Measurements from ENCODE around the gene HTRA3.

The HTRA3 gene

DNA sequence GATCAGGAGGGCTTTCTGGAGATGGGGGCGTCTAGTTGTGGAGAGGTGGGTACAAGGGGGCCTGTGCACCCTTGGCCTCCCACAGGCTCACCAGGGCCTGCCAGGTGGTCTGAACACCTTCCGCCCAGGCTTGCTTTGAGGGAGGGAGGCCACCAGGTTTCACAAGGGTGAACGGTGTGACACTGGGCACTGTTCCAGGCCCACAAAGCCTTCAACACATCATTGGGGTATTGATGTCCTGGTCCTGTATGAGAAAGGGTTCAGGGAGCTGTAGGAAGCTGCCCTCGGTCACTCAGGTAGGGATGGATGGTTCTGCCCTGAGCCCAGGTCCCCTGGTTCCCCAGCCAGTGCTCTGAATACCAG, 6.0 kb downstream of the HTRA3 start:
- no peak overlapping the region for H3K27ac ChIP-seq
- TF ChIP-seq, protein P1, sequence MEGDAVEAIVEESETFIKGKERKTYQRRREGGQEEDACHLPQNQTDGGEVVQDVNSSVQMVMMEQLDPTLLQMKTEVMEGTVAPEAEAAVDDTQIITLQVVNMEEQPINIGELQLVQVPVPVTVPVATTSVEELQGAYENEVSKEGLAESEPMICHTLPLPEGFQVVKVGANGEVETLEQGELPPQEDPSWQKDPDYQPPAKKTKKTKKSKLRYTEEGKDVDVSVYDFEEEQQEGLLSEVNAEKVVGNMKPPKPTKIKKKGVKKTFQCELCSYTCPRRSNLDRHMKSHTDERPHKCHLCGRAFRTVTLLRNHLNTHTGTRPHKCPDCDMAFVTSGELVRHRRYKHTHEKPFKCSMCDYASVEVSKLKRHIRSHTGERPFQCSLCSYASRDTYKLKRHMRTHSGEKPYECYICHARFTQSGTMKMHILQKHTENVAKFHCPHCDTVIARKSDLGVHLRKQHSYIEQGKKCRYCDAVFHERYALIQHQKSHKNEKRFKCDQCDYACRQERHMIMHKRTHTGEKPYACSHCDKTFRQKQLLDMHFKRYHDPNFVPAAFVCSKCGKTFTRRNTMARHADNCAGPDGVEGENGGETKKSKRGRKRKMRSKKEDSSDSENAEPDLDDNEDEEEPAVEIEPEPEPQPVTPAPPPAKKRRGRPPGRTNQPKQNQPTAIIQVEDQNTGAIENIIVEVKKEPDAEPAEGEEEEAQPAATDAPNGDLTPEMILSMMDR (conservative IDR thresholded peaks at IDR 0.05): no peak

DNA sequence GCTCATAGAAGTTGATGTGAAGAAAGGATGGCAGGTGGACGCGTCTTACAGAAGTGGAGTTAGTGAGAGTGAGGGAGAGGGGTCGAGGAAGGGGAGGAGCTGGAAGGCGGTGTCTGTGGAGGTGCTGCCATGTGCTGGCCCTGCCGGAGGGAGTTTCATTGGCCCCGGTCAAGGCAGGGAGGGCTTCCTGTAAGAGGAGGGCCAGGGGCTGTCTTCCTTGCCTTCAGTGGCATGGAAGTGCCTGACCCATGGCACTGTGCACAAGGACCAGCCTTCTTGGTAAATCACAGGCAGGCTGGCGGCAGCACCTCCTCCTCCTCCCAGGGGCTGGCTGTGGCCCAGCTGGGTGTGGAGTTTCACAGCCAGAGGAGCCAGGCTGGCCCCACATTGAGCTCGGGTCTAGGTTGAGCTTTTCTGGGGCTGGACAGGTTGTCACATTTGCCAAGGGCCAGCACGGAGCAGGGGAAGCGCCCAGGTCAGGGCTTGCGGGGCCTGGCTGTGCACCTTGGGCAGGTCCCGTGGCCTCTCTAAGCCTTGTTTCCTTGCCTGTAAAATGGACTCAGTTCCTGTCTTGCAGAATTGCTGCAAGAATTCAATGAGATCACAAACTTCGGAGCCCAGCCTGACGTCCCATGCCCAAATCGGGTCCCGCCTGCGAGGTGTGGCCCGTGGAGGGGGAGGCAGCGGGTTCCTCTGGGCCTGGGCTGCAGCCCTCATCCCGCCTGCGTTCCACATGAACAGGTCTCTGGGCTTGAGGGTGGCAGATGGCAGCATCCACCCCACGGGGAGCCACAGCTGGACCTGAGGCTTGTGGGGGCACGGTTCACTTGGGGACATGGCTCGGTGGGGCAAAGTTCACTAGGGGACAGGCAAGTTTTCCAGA, 7.0 kb downstream of the HTRA3 start:
- H3K27ac ChIP-seq: no peak overlapping the region
- TF ChIP-seq, protein P1 (conservative IDR thresholded peaks at IDR 0.05): no peak

DNA sequence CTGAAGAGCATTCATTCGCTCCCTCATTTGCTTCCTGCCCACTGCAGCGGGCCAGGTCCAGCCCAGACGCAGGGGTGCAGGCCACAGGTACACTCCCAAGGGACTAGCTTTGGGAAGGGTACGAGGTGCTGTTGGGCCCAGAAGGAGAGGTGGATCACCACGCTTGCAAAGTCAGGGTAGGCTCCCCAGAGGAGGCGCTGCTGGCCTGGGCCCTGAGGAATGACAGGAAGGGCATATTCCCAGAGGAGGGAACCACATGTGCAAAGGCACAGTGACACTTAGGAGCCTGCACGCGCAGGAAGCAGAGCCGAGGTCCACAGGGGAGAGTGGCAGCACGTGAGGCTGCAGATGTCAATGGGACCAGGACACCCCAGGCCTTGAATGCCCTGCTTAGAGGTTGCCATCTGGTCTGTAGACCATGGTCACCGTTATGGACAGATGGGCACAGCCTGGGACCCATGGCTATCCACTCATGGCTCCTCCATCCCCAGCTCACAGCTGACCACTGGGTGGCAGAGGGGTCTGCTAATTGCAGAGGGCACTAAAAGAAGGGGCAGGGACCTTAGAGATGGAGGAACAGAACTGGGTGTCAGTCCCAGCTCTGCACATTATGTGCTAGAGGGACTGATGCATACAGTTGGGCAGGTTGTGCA, 7.9 kb downstream of the HTRA3 start:
- TF ChIP-seq, protein P1 (conservative IDR thresholded peaks at IDR 0.05): no peak
- no peak overlapping the region for H3K27ac ChIP-seq

DNA sequence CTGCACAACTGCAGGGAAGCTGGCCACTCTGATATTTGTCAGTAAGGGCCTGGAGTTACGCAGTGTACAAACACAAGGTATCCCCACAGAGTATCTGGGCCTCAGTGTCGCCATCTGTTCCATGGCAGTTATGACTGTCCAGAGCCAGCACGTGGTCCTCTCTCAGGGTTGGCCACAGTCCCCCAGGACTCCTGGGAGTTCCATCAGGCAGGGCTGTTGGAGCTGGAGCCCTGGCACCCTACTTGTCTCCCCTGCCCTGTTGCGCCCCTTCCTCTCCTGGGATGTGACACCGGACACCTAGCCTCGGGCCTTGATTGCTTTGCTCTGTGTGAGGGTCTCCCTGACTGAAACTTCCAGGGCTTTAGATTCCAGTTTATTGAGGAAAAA, 8.4 kb downstream of the HTRA3 start:
- TF ChIP-seq, protein P1 (conservative IDR thresholded peaks at IDR 0.05): no peak
- no peak overlapping the region for H3K27ac ChIP-seq

DNA sequence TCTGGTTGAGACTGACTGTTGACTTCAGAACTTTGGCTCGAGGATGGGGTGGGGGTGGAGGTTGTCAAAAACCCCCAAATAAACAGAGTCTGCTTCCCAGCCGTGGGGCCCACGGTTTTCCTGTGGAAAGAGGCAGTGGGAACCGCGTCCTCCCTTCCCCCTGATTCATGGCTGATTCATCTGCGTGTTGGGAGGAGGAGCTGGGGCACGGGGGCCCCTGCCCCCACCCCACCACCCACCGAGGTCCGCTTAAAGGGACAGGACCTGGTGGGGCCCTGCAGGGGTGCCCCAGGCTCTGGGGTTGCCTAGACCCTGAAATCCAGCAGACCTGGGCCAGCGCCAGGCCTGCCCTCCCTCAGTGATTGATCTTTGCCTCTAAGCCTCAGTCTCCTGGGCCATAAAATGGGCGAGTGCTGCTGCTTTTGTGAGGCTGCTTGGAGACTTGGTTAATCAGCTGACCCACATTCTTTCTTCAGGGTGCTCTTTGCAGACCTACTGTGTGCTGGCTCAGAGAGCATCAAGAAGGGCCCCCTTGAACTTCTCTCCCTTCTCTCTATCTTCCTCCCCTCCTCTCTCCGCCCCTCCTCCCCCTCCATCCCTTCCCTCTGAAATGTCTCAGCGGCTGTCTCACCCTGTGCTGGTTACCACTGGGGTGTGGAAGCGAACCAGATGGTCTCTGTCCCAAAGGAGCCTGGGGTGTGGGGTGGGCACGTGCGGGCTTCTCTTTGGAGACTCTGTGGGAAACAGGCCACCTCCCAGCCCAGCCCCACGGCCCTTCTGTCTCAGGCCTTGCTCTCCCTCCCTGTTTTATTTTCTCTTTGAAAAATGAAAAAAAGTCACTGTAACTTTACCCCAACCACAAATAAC, 9.1 kb downstream of the HTRA3 start:
- no peak overlapping the region for H3K27ac ChIP-seq
- TF ChIP-seq, protein P1 (conservative IDR thresholded peaks at IDR 0.05): no peak

DNA sequence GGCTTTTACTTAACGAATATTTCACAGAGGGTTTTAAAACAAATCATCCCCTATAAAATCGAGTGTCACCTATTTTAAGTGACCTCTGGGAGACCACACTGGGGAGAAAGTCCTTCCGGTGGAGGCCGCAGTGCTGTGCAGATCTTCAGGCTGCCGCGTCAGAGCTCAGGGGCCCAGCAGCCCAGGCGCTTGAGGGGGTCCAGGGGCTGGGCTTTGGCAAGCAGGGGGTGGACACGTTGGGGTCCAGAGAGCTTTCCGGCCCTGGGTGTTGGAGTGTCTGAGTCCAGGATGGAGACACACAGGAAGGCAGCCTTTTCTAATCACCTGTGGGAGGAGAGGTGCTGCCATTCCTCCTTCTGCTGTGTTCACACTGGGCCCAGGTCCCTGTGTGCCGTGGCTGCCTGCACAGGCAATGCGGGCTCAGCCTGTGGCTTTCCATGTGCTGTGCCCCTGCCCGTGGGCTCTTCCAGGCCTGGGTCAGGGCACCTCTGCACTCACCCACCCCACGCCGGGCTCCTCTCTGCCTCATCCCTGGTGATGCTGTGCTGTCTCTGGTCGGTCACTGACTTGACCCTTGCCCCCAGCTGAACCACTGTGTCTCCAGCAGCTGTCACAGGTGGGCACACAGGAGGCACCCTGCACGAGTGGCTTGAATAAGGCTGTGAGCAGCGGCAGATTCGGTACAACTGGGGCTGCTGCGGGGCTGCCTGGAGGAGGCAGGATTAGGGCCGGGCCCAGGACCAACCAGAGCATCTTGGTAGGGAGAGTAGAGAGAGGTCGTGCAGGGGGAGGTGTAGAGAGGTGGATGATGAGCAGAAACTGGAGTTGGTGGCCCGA, 10.0 kb downstream of the HTRA3 start:
- TF ChIP-seq, protein P1 (conservative IDR thresholded peaks at IDR 0.05): no peak
- no peak overlapping the region for H3K27ac ChIP-seq

All from VCaP (cell line).